Measurements from ENCODE around the gene ADPGK. TPM values are rescaled to one million over a fixed set of nuclear protein-coding genes. Genes with fewer than 3 reads are reported as not detected.
"Not testable (repeated sequence)": the region's sequence is repeated elsewhere in the genome, so short reads cannot be mapped to it uniquely, and the experiment has no call there.

ADPGK gene
- total RNA-seq, 2 donors from 2014 or later, result 30.6 to 34.0 TPM

DNA sequence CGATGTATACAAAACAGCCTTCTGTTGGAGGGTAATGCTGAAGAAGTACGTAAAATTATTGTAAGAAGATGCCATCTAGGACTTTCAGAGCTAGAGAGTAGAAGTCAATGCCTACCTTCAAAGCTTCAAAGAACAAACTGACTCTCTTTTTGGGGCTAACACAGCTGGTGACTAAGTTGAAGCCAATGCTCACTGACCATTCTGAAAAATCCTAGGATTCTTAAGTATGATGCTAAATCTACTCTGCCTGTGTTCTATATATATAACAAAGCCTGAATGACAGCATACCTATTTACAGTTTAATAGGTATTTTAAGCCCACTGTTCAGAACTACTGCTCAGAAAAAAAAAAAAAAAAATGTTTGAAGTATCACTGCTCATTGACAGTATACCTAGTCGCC, 18.9 kb downstream of the ADPGK start:
- no peak for ATAC-seq
- no peak for DNase-seq
- intact Hi-C loops (cut with DNase I, micrococcal nuclease), result no loop called here

DNA sequence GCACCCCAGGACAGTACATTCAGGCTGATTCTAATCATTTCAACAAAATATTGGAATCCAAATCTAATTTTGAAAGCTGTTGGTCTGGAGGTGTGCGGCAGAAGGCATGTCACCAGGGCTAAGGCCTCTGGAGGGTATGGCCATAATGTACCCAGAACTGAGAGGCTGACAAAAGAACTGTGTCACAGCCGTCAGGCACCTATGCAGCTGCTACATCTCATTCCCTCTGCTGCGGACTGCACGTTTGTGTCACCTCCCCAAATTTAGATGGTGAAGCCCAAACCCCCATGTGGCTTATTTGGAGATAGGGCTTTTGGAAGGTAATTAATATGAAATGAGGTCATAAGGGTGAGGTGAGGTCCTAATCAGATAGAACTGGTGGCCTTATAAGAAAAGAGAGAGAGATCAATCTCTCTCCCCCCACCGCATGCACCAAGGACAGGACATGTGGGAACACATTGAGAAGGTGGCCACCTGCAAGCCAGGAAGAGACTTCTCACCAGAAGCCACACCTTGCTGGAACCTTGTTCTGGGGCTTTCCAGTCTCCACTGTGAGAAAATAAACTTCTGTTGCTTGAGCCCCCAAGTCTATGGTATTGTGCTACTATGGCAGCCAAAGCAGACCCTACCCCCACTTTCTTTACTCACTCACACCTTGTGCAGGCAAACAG, 22.8 kb downstream of the ADPGK start:
- ATAC-seq (no peak), DNase-seq (no peak)
- intact Hi-C loops (cut with DNase I, micrococcal nuclease), result no loop called here

DNA sequence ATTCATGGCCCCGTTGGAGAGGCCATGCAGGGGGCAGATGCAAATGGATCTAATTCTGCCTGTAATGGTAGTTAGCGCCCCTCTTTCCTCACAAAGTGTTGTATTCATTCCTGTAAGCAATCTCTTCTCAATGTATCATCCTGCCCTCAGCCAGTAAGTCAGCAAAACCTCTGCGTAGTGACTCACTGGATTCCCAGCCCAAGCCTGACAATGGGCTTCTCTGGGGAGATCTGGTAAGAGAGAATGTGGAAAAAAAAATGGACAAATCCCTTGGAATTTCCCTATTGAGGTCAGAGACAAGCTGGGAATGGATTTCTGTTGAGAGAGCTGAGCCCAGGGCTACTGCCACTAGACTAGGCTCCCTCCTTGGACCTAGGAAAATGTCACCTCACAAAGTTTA, 25.4 kb downstream of the ADPGK start:
- ATAC-seq (no peak), DNase-seq (no peak)
- intact Hi-C loops (cut with DNase I, micrococcal nuclease), result no loop called here

- no peak for ATAC-seq
- DNase-seq, result no peak
- intact Hi-C loops (cut with DNase I, micrococcal nuclease), result no loop called here
These were observed 29.5 kb downstream of the ADPGK start for GRCh38 chr15:72754096-72754495.

DNA sequence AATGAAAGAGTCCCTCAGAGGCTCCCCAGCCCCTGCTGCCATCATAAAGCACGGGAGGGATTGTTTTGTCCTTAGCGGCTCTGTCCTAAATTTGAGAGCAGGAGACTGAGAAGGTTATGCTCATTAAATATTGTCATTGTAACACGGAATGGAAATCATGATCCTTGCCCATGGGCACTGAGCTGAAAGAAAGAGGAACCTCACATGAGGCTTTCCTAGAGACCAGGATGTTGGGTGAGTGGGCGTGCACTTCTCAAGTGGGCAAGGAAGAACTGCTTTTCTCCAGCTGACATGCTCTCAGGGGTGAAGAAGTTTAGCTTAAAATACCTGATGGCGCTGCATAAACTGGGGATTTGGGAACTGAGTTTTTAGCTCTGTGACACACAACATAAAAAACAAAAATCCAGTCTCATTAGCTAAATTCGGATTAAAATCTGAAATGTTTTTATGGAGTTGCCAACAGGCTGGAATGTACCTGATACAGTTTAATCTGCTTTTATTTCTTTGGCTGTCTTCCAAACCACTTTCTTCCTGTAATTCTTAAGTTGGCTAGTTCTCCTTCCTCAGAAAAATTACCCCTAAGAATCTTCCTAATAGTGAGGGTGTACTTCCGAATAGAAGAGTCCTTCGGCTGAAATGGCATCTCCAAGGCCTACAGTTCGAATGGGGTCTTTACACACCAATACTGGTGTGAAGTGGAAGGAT, 31.7 kb downstream of the ADPGK start:
- intact Hi-C loops (cut with DNase I, micrococcal nuclease), result no loop called here
- DNase-seq (peak in 1 of 2 donors; percentile 13), ATAC-seq (no peak)

DNA sequence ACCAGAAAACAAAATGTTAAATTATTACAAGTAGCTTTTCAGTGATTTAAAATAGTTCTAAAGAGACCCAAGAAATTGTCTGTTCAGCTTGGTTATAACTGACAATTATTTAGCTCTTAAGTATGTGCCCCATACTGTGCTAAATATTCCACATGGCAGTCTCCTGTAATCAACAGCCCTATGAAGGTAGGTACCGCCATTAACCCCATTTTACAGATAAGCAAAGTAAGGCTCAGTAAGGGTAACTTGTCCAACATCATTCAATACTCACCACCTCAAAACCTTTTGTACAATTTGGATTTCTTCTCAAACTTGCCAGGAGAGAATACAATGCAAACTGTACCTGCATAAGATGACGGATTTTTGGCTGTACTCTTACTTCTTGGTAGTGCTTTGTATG, 33.9 kb downstream of the ADPGK start:
- intact Hi-C loops (cut with DNase I, micrococcal nuclease), result no loop called here
- ATAC-seq (no peak), DNase-seq (no peak)

DNA sequence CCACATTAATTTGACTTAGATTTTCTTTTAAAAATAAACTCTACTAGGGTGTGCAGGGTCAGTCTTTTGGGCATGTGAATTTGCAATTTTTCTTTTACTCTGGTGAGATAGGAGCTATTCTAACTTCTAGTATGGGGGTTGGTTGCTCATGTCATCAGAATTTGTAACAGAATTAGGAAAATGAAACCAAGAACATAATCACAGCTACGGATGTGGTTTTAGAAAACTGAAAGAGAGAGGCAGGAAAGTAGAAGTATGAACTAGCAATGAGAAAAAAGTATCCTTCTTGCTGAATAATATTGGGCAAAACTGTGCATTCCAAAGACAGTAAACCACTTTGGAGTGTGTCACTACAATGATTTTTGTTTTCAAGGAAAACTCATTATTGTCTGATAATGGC, 43.3 kb downstream of the ADPGK start:
- intact Hi-C loops (cut with DNase I, micrococcal nuclease), result no loop called here
- ATAC-seq, result no peak
- DNase-seq, result no peak

DNA sequence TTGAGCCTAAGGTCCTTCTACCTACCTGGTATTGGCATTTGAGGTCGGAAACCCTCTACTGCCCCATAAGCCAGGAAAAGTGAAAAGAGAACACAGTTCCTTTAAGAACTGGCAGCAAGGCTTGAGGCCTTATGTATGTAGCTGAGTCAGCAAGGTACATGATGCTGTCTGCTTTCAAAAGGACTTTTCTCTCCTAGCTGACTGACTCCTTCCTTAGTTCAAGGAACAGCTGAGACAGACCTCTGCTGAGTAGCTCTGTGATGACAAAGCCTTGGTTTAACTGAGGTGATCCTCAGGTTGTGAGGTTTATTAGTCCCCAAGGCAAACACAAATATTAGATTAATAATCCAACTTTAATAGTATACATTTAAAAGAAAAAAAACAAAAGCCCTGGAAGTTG, 45.8 kb downstream of the ADPGK start:
- intact Hi-C loops (cut with DNase I, micrococcal nuclease), result no loop called here
- ATAC-seq (no peak), DNase-seq (no peak)

GRCh38 chr15:72737061-72737460, 46.5 kb downstream of the ADPGK start:
- intact Hi-C loops (cut with DNase I, micrococcal nuclease), result no loop called here
- ATAC-seq (no peak), DNase-seq (no peak)

DNA sequence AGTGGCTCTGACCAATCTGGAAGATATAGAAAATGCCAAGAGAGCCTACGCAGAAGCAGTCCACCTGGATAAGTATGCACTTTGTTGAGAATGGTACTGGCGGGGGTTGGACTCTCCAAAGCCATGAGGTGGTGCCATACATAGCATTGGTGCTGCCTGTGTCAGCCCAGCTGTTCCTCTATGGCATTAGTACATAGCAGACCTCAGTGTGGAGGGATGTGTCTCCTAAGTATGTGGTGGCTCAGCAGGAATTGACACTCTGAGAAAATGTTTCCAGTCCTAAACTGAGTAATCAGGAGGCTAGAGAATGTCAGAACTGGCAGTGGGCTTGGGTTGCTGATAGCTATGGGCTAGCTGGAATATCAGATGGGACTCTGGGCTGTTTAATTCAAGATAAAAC, 48.4 kb downstream of the ADPGK start:
- ATAC-seq, result no peak
- intact Hi-C loops (cut with DNase I, micrococcal nuclease), result no loop called here
- no peak for DNase-seq

DNA sequence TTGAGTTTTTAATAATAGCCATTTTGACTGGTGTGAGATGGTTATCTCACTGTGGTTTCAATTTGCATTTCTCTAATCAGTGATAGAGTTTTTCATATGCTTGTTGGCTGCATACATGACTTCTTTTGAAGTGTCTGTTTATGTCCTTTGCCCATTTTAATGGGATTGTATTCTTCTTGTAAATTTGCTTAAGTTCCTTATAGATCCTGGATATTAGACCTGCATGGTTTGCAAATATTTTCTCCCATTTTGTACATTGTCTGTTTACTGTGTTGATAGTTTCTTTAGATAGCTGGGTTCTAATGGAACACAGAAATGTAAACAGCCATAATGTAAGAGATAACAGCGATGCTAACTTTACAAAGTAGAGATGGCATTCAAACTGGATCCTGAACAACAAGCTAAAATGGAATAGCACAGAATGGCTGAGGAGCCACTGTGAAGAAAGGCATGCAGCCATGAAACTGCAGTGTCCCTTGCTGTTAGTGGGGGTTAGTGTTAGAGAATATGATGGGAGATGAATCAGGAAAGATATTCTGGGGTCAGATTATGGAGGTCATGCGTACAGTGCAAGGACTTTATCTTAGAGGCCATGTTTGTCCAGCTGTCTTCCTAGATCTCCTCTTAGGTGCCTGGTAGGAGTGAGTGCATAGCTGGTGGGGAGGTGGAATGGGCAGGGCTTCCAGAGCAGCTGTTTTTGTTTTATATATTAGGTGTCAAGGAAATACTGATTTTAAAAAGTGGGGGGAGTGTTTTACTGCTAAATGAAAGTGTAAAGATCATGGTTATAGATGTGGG, 49.4 kb downstream of the ADPGK start:
- intact Hi-C loops (cut with DNase I, micrococcal nuclease), result no loop called here
- DNase-seq (no peak), ATAC-seq (no peak)

- no peak for DNase-seq
- no peak for ATAC-seq
- intact Hi-C loops (cut with DNase I, micrococcal nuclease), result no loop called here
These were observed 51.0 kb downstream of the ADPGK start for GRCh38 chr15:72732516-72732915.

DNA sequence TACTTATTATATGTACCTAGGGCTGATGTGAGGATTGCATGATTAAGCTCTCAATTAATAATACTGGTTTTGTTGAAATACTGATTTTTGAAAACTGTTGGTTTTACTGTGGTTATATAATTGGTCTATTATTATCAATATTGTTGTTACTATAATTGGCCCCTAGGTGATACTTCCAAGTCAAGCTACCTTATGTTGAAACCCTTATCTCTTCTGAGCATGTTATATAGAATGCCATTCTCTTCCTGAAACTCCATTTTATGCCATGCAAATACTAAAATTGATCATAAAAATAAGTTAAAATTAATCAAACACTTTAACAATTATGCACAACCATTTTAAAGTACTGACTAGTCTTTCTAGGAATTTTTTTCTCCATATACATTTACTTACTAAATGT, 51.5 kb downstream of the ADPGK start:
- intact Hi-C loops (cut with DNase I, micrococcal nuclease), result no loop called here
- no peak for ATAC-seq
- no peak for DNase-seq

DNA sequence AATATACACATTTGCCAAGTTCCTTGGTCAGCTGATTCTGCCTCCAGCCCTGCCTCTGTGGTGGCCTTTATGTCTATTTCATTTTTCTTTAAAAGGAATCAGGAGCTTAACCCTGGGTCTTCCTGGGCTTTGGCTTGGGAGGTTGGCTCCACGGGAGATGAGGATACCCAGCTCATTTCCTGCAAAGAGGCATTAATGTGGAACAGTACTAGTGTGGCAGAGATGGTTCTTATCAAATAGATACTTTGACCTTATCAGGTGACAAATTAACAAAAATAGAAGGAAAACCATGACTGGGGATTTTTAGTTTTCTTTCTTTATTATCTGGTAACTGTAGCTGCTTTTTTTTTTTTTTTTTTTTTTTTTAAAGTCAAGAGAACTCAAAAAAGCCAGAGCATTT, 54.7 kb downstream of the ADPGK start:
- no peak for DNase-seq
- intact Hi-C loops (cut with DNase I, micrococcal nuclease), result no loop called here
- ATAC-seq, result no peak

DNA sequence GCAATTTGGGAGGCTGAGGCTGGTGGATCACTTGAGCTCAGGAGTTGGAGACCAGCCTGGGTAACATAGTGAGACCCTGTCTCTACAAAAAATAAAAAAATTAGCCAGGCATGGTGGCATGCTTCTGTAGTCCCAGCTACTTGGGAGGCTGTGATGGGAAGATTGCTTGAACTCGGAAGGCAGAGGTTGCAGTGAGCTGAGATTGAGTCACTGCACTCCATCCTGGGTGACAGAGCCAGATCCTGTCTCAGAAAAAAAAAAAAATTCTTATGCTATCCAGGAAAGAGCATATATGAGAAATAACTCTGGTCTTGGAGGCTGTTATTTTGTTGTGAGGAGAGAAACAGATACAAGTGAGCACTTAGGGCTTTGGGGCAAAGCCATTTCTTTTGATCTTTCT, 55.3 kb downstream of the ADPGK start:
- intact Hi-C loops (cut with DNase I, micrococcal nuclease); DNase-seq; ATAC-seq: not testable (repeated sequence)

- no peak for DNase-seq
- no peak for ATAC-seq
- intact Hi-C loops (cut with DNase I, micrococcal nuclease), result no loop called here
These were observed 56.4 kb downstream of the ADPGK start for GRCh38 chr15:72727154-72727553.

DNA sequence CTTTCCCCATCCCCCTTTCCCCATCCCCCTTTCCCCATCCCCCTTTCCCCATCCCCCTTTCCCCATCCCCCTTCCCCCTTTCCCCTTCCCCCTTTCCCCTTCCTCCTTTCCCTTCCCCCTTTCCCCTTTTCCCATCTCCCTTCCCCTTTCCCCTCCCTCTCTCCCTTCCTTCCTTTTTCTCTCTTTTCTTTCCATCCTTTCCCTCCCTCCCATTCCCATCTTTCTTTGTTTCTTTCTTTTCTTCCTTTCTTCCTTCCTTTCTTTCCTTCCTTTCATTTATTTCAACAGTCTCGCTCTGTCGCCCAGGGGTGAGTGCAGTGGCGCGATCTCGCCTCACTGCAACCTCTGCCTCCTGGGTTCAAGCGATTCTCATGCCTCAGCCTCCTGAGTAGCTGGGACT, 57.7 kb downstream of the ADPGK start:
- ATAC-seq; DNase-seq; intact Hi-C loops (cut with DNase I, micrococcal nuclease): not testable (repeated sequence)

DNA sequence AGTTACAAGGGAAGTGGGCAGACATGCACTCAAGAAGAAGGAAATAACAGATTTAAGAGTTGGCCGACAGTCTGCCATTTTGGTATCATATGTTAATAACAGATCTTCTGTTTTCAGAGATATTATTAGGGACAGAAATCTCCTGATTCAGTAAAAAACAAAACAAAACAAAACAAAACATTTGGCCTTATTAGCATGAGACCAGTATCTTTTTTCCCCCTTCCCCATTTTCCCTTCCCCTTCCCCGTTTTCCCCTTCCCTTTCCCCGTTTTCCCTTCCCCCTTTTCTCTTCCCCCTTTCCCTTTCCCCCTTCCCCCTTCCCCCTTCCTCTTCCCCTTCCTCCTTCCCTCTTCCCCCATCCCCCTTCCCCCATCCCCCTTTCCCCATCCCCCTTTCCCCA, 58.1 kb downstream of the ADPGK start:
- ATAC-seq (no peak), DNase-seq (no peak)
- intact Hi-C loops (cut with DNase I, micrococcal nuclease), result no loop called here

DNA sequence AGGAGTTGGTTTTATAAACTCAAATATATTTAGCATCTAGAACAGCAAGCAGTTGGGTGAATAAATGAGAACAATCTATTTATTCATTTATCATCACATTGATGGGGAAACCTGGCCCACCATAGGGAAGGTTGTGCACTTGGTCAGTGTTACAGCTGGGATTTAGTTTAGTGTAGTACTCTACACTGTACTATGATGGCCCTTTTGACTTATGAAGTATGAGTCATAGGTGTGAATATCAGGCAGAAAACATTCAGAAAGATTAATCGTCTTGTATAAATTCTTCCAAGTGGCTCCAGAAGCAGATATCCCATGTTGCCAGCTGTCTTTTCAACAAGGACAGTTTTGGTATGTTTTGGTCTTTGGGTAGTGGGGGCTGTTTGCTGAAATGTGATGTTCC, 59.5 kb downstream of the ADPGK start:
- intact Hi-C loops (cut with DNase I, micrococcal nuclease), result no loop called here
- ATAC-seq (no peak), DNase-seq (no peak)

- ATAC-seq (peak; percentile 77), DNase-seq (peak; percentile 49 to 79)
- intact Hi-C loops (cut with DNase I, micrococcal nuclease), result no loop called here
These were observed 61.4 kb downstream of the ADPGK start for GRCh38 chr15:72722071-72722696.
